Esophagus squamous epithelium (tissue), 4 donors: Measurements from ENCODE around the gene TBC1D9.

Experiments
- CTCF ChIP-seq, 6 experiments: fragments of 450-650 bp in 4 of 6; fragments of 200-600 bp in 2 of 6; sonication (generic) in 2 of 6; IDR thresholded peaks; one replicate each; pipeline ENCODE4 v1.5.1; 2016 to 2019; ENCODE audit warnings: antibody characterized with exemption in 6 of 6, mild to moderate bottlenecking in 4 of 6, moderate library complexity in 4 of 6
- POLR2A ChIP-seq, 4 donors: fragments of 450-650 bp; IDR thresholded peaks; one replicate each; pipeline ENCODE4 v1.6.1; 2017; ENCODE audit warnings: antibody characterized with exemption in 4 of 4, mild to moderate bottlenecking in 4 of 4, moderate library complexity in 3 of 4

- TF ChIP-seq CTCF (IDR thresholded peaks at IDR 0.05) (no peak), POLR2A (IDR thresholded peaks at IDR 0.05) (no peak)
These were observed 83.8 kb downstream of the TBC1D9 start for GRCh38 chr4:140672416-140672815.
